AG09309 (cell line): ENCODE data around the gene MEG3.

Source experiments
- DNase-seq: peaks from one replicate; pipeline ENCODE4 v3.0.0-alpha.2; 2010; ENCODE audit warnings: low read depth
- H3K4me3 ChIP-seq: 2 replicates; pipeline ENCODE4 v1.5.1; 2011; ENCODE audit warnings: mild to moderate bottlenecking, low read depth, low read length, moderate library complexity; ENCODE audit not compliant: control insufficient read depth
- CTCF ChIP-seq: IDR thresholded peaks from 2 replicates; pipeline ENCODE4 v1.5.1; 2011; ENCODE audit warnings: mild to moderate bottlenecking, low read depth, low read length, inconsistent platforms; ENCODE audit not compliant: insufficient read depth, control insufficient read depth; ENCODE audit errors: missing control alignments

Gene MEG3

GRCh38 chr14:100868621-100869370, 42.9 kb downstream of the MEG3 start:
- no peak overlapping the region for H3K4me3 ChIP-seq
- DNase-seq, result no peak
- TF ChIP-seq CTCF, result no peak

- no peak for TF ChIP-seq CTCF
- DNase-seq, result no peak
- H3K4me3 ChIP-seq, result no peak overlapping the region
Measured at GRCh38 chr14:100871234-100872186, 45.6 kb downstream of the MEG3 start.

- H3K4me3 ChIP-seq, result no peak overlapping the region
- no peak for TF ChIP-seq CTCF
- no peak for DNase-seq
Measured at GRCh38 chr14:100872259-100873095, 46.6 kb downstream of the MEG3 start.

- no peak for DNase-seq
- TF ChIP-seq CTCF, result no peak
- H3K4me3 ChIP-seq, result no peak overlapping the region
Measured at GRCh38 chr14:100873096-100873482, 47.2 kb downstream of the MEG3 start.

GRCh38 chr14:100874051-100874410, 48.1 kb downstream of the MEG3 start:
- H3K4me3 ChIP-seq, result no peak overlapping the region
- no peak for TF ChIP-seq CTCF
- DNase-seq, result no peak

GRCh38 chr14:100874411-100875091, 48.6 kb downstream of the MEG3 start:
- H3K4me3 ChIP-seq, result no peak overlapping the region
- no peak for TF ChIP-seq CTCF
- DNase-seq, result no peak
